ENCODE data around the gene ADK.
"Not testable (repeated sequence)": the region's sequence is repeated elsewhere in the genome, so short reads cannot be mapped to it uniquely, and the experiment has no call there.

Gene ADK

GRCh38 chr10:74490551-74490950 is 339.5 kb downstream of the ADK start:
- Histone ChIP-seq H3K27me3 (ENCODE audit: low read depth, low read length) (no peaks in the 10 kb centered on the region), H3K9ac (ENCODE audit: low read length) (no peak overlapping the region), H4K20me1 (ENCODE audit: insufficient read depth, low read length) (no peaks in the 10 kb centered on the region), H3K4me3 (ENCODE audit: low read length) (no peak overlapping the region), H3K79me2 (ENCODE audit: low read length) (no peaks in the 10 kb centered on the region), H3K4me2 (ENCODE audit: low read length) (no peak overlapping the region), H3K4me1 (ENCODE audit: low read length) (no peaks in the 10 kb centered on the region), H3K9me3 (ENCODE audit: insufficient read depth, low read length) (no peaks in the 10 kb centered on the region), H3K27ac (ENCODE audit: low read length) (no peak overlapping the region), H3K36me3 (replicated peaks; ENCODE audit: low read depth, low read length) (no peaks in the 10 kb centered on the region), H2AFZ (ENCODE audit: low read depth, low read length) (no peak overlapping the region)
- no peak for TF ChIP-seq CTCF (IDR thresholded peaks at IDR 0.05; ENCODE audit: low read depth, low read length)
- TF ChIP-seq EZH2phosphoT487 (IDR thresholded peaks at IDR 0.05; ENCODE audit: low read depth): no peak

- TF ChIP-seq EZH2phosphoT487 (IDR thresholded peaks at IDR 0.05; ENCODE audit: low read depth) (no peak), CTCF (IDR thresholded peaks at IDR 0.05; ENCODE audit: low read depth, low read length) (no peak)
These were observed 340.0 kb downstream of the ADK start for GRCh38 chr10:74491014-74491413.

GRCh38 chr10:74496276-74496675 is 345.3 kb downstream of the ADK start:
- H3K9ac ChIP-seq (ENCODE audit: low read length); H4K20me1 ChIP-seq (ENCODE audit: insufficient read depth, low read length); H3K27ac ChIP-seq (ENCODE audit: low read length); H3K4me1 ChIP-seq (ENCODE audit: low read length); H3K79me2 ChIP-seq (ENCODE audit: low read length); H3K9me3 ChIP-seq (ENCODE audit: insufficient read depth, low read length); H3K27me3 ChIP-seq (ENCODE audit: low read depth, low read length); H3K4me2 ChIP-seq (ENCODE audit: low read length); H2AFZ ChIP-seq (ENCODE audit: low read depth, low read length); H3K4me3 ChIP-seq (ENCODE audit: low read length); H3K36me3 ChIP-seq (replicated peaks; ENCODE audit: low read depth, low read length): not testable (repeated sequence)

More at GRCh38 chr10:74491014-74491413, 340.0 kb downstream of the ADK start:
- Histone ChIP-seq H3K4me1 (ENCODE audit: low read length) (no peaks in the 10 kb centered on the region), H2AFZ (ENCODE audit: low read depth, low read length) (no peak overlapping the region), H3K36me3 (replicated peaks; ENCODE audit: low read depth, low read length) (no peaks in the 10 kb centered on the region), H3K27me3 (ENCODE audit: low read depth, low read length) (no peaks in the 10 kb centered on the region), H3K79me2 (ENCODE audit: low read length) (no peaks in the 10 kb centered on the region), H4K20me1 (ENCODE audit: insufficient read depth, low read length) (no peaks in the 10 kb centered on the region), H3K9me3 (ENCODE audit: insufficient read depth, low read length) (no peaks in the 10 kb centered on the region), H3K9ac (ENCODE audit: low read length) (no peak overlapping the region), H3K4me3 (ENCODE audit: low read length) (no peak overlapping the region), H3K27ac (ENCODE audit: low read length) (no peak overlapping the region), H3K4me2 (ENCODE audit: low read length) (no peak overlapping the region)

- H3K9me3 ChIP-seq (ENCODE audit: insufficient read depth, low read length); H4K20me1 ChIP-seq (ENCODE audit: insufficient read depth, low read length); H3K36me3 ChIP-seq (replicated peaks; ENCODE audit: low read depth, low read length); H2AFZ ChIP-seq (ENCODE audit: low read depth, low read length); H3K27me3 ChIP-seq (ENCODE audit: low read depth, low read length); H3K4me3 ChIP-seq (ENCODE audit: low read length); H3K4me1 ChIP-seq (ENCODE audit: low read length); H3K9ac ChIP-seq (ENCODE audit: low read length); H3K79me2 ChIP-seq (ENCODE audit: low read length); H3K27ac ChIP-seq (ENCODE audit: low read length); H3K4me2 ChIP-seq (ENCODE audit: low read length): not testable (repeated sequence)
These were observed 347.6 kb downstream of the ADK start for GRCh38 chr10:74498664-74499063.

GRCh38 chr10:74500026-74500704 is 349.1 kb downstream of the ADK start:
- Histone ChIP-seq H3K27ac (ENCODE audit: low read length) (no peak overlapping the region), H3K9me3 (ENCODE audit: insufficient read depth, low read length) (no peaks in the 10 kb centered on the region), H3K36me3 (replicated peaks; ENCODE audit: low read depth, low read length) (no peaks in the 10 kb centered on the region), H4K20me1 (ENCODE audit: insufficient read depth, low read length) (no peaks in the 10 kb centered on the region), H3K4me1 (ENCODE audit: low read length) (no peaks in the 10 kb centered on the region), H3K4me2 (ENCODE audit: low read length) (no peak overlapping the region), H3K4me3 (ENCODE audit: low read length) (no peak overlapping the region), H3K79me2 (ENCODE audit: low read length) (no peaks in the 10 kb centered on the region), H3K27me3 (ENCODE audit: low read depth, low read length) (no peaks in the 10 kb centered on the region), H3K9ac (ENCODE audit: low read length) (no peak overlapping the region), H2AFZ (ENCODE audit: low read depth, low read length) (no peak overlapping the region)
- TF ChIP-seq EZH2phosphoT487 (IDR thresholded peaks at IDR 0.05; ENCODE audit: low read depth) (no peak), CTCF (IDR thresholded peaks at IDR 0.05; ENCODE audit: low read depth, low read length) (no peak)

Measured in OCI-LY3 (cell line).